OCI-LY3 (cell line): ENCODE measurements around the gene NOG.

Experiments
- H2AFZ ChIP-seq: fragments of 200-600, 300-600 bp; shearing (Covaris generic); 2 replicates; pipeline ENCODE4 v1.6.0; 2014; ENCODE audit warnings: antibody characterized with exemption, low read depth, low read length
- H3K27ac ChIP-seq: fragments of 200-600, 300-600 bp; sonication (generic); 2 replicates; pipeline ENCODE4 v1.5.1; 2014; ENCODE audit warnings: mild to moderate bottlenecking, low read length, moderate library complexity, mixed read lengths
- H3K27me3 ChIP-seq: fragments of 200-600, 300-600 bp; sonication (generic); 2 replicates; pipeline ENCODE4 v1.6.1; 2014; ENCODE audit warnings: low read depth, low read length, mixed read lengths
- H3K36me3 ChIP-seq: fragments of 200-600, 300-600 bp; sonication (generic); replicated peaks from 2 replicates; pipeline ENCODE3; 2014; ENCODE audit warnings: low read depth, low read length, mixed read lengths
- H3K4me1 ChIP-seq: fragments of 300-600, 200-600 bp; sonication (generic); 2 replicates; pipeline ENCODE4 v1.6.1; 2014; ENCODE audit warnings: low read length, mixed read lengths
- H3K4me2 ChIP-seq: fragments of 200-600, 300-600 bp; sonication (generic); 2 replicates; pipeline ENCODE4 v1.6.1; 2014; ENCODE audit warnings: low read length, mixed read lengths
- H3K4me3 ChIP-seq: fragments of 300-600, 200-600 bp; sonication (generic); 2 replicates; pipeline ENCODE4 v1.5.1; 2014; ENCODE audit warnings: antibody characterized with exemption, mild to moderate bottlenecking, low read length, moderate library complexity
- H3K79me2 ChIP-seq: fragments of 300-600, 200-600 bp; shearing (Covaris generic); 2 replicates; pipeline ENCODE4 v1.6.1; 2014; ENCODE audit warnings: mild to moderate bottlenecking, low read length, mixed read lengths
- H3K9ac ChIP-seq: fragments of 300-600, 200-600 bp; shearing (Covaris generic); 2 replicates; pipeline ENCODE4 v1.6.0; 2014; ENCODE audit warnings: mild to moderate bottlenecking, low read length, moderate library complexity
- H3K9me3 ChIP-seq: fragments of 200-600, 300-600 bp; shearing (Covaris generic); 2 replicates; pipeline ENCODE4 v1.6.1; 2014; ENCODE audit warnings: low read length, mixed read lengths; ENCODE audit not compliant: insufficient read depth
- H4K20me1 ChIP-seq: fragments of 200-600, 300-600 bp; sonication (generic); 2 replicates; pipeline ENCODE4 v1.6.1; 2016; ENCODE audit warnings: low read length, mixed read lengths; ENCODE audit not compliant: insufficient read depth
- CTCF ChIP-seq: fragments of 200-600, 300-600 bp; sonication (generic); IDR thresholded peaks from 2 replicates; pipeline ENCODE4 v1.5.1; 2014; ENCODE audit warnings: antibody characterized with exemption, low read length, low read depth
- EZH2phosphoT487 ChIP-seq: fragments of 200-600 bp; shearing (Covaris generic); IDR thresholded peaks from 2 replicates; pipeline ENCODE4 v1.6.1; 2018; ENCODE audit warnings: antibody characterized with exemption, mixed run types, low read depth

The NOG gene

GRCh38 chr17:56633681-56634080 is 40.2 kb downstream of the NOG start:
- H3K27me3 ChIP-seq, result peaks cover 12% of the 10 kb centered on the region; the same call in 1 of the 2 replicates
- H3K9me3 ChIP-seq, result no peaks in the 10 kb centered on the region
- H4K20me1 ChIP-seq, result no peaks in the 10 kb centered on the region
- no peaks in the 10 kb centered on the region for H3K79me2 ChIP-seq
- no peak overlapping the region for H2AFZ ChIP-seq
- no peaks in the 10 kb centered on the region for H3K4me1 ChIP-seq
- no peaks in the 10 kb centered on the region for H3K36me3 ChIP-seq
- H3K27ac ChIP-seq, result no peak overlapping the region
- no peak overlapping the region for H3K4me2 ChIP-seq
- H3K9ac ChIP-seq, result no peak overlapping the region
- H3K4me3 ChIP-seq, result no peak overlapping the region
- no peak for TF ChIP-seq EZH2phosphoT487
- TF ChIP-seq CTCF, result no peak

- Histone ChIP-seq H4K20me1 (no peaks in the 10 kb centered on the region), H3K27ac (no peak overlapping the region), H3K4me1 (no peaks in the 10 kb centered on the region), H3K4me3 (no peak overlapping the region), H3K36me3 (no peaks in the 10 kb centered on the region), H3K79me2 (no peaks in the 10 kb centered on the region), H3K9me3 (no peaks in the 10 kb centered on the region), H3K4me2 (no peak overlapping the region), H3K27me3 (peaks cover 12% of the 10 kb centered on the region; the same call in 1 of the 2 replicates), H3K9ac (no peak overlapping the region), H2AFZ (no peak overlapping the region)
- no peak for TF ChIP-seq EZH2phosphoT487
- TF ChIP-seq CTCF, result no peak
These were observed 42.1 kb downstream of the NOG start for GRCh38 chr17:56635641-56636040.

GRCh38 chr17:56636265-56636664 is 42.8 kb downstream of the NOG start:
- H3K27ac ChIP-seq, result no peak overlapping the region
- H4K20me1 ChIP-seq, result no peaks in the 10 kb centered on the region
- no peaks in the 10 kb centered on the region for H3K9me3 ChIP-seq
- no peak overlapping the region for H2AFZ ChIP-seq
- TF ChIP-seq CTCF (no peak), EZH2phosphoT487 (no peak)
- no peak overlapping the region for H3K4me3 ChIP-seq
- no peak overlapping the region for H3K4me2 ChIP-seq
- no peaks in the 10 kb centered on the region for H3K36me3 ChIP-seq
- H3K79me2 ChIP-seq, result no peaks in the 10 kb centered on the region
- no peak overlapping the region for H3K9ac ChIP-seq
- H3K27me3 ChIP-seq, result peaks cover 12% of the 10 kb centered on the region; the same call in 1 of the 2 replicates
- no peaks in the 10 kb centered on the region for H3K4me1 ChIP-seq

GRCh38 chr17:56637254-56637653 is 43.8 kb downstream of the NOG start:
- no peak overlapping the region for H3K4me3 ChIP-seq
- H3K79me2 ChIP-seq, result no peaks in the 10 kb centered on the region
- no peak overlapping the region for H3K4me2 ChIP-seq
- TF ChIP-seq EZH2phosphoT487 (no peak), CTCF (no peak)
- no peak overlapping the region for H3K9ac ChIP-seq
- peaks cover 12% of the 10 kb centered on the region; the same call in 1 of the 2 replicates for H3K27me3 ChIP-seq
- no peak overlapping the region for H2AFZ ChIP-seq
- H3K27ac ChIP-seq, result no peak overlapping the region
- no peaks in the 10 kb centered on the region for H3K36me3 ChIP-seq
- H3K9me3 ChIP-seq, result no peaks in the 10 kb centered on the region
- H4K20me1 ChIP-seq, result no peaks in the 10 kb centered on the region
- peaks cover 9% of the 10 kb centered on the region for H3K4me1 ChIP-seq
